HG03442 (cell line): ENCODE results near the gene NEIL3.

Source experiments
- ATAC-seq: cut with Tn5 transposase; IDR thresholded peaks from one replicate; pipeline ENCODE4 v1.9.1; 2021; ENCODE audit warnings: mild to moderate bottlenecking, moderate library complexity; ENCODE audit not compliant: unreplicated experiment

NEIL3 gene

DNA sequence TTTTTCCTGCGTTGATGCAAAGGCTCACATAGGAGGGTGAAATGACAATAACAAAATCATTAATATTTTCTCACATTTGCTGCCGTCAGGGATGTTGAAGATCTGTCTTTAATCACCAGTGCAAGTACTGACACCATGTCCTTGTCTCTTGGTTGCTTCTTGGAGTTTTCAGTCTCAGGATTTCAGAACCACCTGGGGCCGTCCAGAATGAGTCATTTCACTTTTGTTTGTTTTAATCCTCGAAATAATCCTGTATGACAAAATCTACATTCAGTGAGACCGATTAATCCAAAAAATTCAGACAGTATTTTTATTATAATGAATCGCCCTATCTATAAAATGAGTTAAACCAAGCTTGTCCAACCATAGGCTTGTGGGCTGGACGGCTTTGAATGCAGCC lies 47.2 kb downstream of the NEIL3 start:
- no peak for ATAC-seq

DNA sequence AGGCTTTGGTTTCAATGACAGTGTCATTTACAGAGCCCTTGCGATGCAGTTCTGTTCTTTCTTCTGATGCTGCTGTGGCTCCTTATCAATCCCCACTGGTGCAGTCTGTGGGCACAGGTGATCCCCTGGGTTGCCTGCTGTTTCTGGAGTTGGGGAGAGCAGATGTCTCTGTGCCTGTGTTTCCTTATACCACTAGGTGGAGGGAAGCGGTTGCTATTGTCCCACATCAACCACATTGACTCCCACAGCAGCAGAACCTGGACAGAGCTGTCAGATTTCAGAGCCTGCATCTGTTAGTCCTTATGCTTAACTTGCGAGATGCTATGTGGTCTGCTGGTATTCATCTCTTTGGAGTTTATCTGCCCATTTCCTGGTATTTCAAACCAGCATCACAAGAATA lies 57.7 kb downstream of the NEIL3 start:
- ATAC-seq, result peak; percentile 48

DNA sequence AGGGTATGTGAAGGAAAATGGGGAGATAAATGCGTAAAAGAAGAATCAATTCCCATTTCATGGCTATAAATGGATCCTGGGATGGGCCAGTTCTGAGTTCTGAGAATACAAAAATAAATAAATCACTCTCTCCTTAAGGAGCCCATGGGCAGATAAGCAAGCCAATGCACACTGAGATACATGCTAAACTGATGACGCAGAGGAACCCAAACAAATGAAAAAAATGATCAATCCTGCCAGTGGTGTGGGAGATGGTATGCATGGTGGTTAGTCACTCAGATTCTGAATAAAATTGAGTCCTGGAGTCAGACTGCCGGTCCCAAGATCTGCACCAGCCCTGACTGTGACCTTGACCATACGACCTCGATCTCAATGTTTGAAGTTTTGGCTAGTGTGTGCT lies 59.7 kb downstream of the NEIL3 start:
- ATAC-seq, result no peak

- no peak for ATAC-seq
Measured at GRCh38 chr4:177371461-177371860, 61.8 kb downstream of the NEIL3 start.

DNA sequence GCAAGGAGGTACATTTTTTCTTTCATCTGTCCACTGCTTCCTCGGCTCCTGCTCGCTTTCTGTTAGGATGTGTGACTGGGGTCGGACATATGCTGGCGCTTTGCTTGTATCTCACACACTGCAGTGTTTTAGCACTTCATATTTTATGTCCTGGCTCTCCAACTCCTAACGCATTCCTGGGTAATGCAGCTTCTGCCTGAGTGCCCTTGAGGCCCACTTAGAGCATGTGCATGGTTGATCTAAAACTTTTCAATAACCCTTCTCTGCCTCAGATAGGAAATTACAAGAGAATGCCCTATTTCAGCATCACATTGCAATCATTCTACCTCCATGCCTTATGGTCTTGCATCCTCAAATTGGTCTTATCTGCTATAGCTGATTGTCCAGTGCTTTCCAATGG lies 65.3 kb downstream of the NEIL3 start:
- ATAC-seq, result no peak

DNA sequence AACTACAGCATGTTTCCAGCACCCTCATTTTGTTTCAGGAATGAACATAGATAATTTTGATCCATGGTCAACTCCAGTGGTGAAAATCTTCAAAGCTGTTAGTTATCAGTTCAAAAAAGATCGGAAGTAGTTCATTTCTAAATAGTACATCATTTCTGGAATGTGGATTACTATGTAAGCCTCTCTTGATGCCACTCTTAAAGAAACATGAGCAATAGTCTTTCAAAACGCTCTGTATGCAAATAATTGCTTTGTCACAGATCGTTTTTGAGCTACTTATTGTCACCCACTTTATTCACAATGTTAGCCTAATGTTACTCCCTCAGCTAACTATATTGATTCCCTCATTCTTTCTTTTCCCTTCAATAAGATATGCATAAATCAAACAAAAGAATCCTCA lies 65.7 kb downstream of the NEIL3 start:
- no peak for ATAC-seq

DNA sequence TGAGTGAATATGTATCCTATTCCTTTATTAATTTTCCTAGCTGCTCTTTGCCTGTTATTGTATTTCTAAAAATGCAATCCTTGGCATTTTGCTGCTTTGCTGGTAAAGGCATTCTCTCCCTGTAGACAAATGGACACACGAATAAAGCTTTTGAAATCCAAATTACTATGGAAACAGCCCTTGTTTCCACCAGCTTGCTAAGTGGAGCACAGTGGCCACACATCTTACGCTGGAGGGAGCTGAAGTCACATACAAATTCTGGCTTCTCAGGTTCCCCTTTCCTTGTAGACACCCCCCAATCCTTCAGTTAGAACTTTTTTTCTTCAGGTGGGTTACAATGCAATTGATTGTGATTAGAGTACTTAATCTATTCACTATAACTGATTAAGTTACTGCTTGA lies 66.3 kb downstream of the NEIL3 start:
- no peak for ATAC-seq

DNA sequence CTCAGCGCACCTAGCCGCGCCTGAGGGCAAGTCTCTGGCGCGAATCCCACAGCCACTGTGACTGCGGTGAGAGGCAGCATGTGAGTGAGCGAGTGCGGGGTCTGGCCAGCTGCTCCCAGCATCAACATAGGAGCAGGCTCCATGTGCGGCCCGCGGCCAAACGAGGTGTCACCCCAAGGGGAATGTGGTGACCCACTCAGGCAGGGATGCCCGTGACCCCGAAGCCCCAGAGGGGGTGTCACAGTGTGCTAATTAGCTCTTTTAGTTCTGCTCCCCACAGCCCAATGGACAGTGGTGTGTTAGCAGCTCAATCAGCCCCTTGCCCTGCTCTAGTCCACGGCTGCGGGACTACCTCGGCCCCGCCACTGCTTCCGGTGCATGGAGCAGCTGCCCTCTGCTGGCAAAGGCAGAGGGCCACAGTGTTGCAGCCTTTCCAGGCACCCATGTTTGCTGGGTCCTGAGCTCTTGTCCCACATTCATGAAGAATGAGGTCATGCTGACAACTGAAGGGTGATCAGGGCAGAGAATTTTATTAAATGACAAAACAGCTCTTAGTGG lies 71.1 kb downstream of the NEIL3 start:
- peak; percentile 39 for ATAC-seq

DNA sequence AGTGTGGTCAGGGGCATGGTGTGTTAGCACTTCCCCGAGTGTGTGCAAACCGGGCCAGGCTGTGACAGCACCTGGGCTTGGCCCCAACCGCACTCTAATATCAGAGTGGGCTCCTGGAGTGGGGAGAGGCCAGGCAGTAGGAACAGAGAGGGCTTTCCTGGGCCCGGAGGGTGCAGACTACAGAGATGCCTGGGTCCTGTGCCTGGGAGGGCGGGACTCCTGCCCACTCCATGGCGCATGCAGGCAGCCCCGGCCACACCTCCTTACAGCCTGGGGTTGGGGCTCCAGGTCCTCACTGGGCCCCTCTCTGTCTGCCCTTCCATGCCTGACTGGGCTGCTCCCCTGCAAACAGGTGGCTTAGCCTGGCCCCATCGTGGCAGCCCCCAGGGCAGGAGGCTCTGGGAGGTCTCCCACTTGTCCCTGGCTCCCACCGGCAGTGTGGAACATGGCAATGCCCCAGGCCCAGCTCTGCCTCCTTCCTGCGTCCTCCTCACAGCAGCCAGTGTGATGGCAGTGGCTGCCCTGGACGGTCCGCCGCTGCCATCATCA lies 72.2 kb downstream of the NEIL3 start:
- ATAC-seq, result no peak

DNA sequence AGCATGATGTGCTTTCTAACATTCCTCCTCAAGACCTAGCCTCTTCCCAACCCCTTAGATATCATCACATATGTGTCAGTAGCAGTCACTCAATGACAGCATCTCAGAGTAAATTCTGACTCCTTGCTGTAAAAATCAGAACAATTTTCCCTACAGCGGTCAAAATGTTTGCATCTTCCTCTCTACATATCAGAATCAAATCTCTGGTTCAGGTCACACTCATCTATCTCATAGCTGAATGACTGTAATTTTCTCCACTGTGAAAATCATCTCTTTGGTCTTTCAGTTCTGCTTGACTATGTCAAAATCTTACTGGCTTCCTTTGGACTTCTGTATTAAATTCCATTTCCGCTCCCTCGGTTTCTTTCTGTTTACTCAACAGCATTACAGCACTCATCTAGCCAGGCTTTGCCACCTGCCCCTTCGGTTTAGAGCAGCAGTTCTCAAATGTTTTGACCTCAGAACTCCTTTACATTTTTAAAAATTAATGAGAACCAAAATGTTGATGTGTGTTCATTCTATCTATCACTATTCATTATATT lies 75.3 kb downstream of the NEIL3 start:
- no peak for ATAC-seq

GRCh38 chr4:177385576-177386277 lies 76.1 kb downstream of the NEIL3 start:
- ATAC-seq, result no peak

DNA sequence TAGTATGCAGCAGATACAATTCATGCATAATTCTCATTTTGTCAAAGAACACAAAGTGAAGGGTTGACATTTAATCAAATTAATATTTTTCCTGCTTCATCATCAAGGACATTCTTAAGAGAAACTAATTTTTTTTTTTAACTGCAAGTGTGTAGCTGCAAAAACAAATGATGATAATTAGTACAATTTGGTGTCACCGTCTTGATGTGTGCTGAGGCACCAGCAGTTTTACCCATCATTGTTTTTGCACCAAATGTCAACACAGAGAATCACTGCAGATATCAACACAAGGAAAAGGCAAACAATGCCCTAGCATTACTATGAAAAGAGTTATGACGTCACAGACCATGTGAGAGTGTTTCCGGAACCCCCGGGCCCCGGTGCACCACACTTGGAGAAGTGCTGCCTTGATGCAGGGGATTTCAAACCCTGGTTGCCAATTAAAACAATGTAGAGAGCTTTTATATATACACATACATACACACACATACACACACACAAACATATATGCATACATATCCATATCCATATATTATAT lies 76.7 kb downstream of the NEIL3 start:
- ATAC-seq, result no peak

GRCh38 chr4:177391287-177391686 lies 81.6 kb downstream of the NEIL3 start:
- ATAC-seq, result no peak

DNA sequence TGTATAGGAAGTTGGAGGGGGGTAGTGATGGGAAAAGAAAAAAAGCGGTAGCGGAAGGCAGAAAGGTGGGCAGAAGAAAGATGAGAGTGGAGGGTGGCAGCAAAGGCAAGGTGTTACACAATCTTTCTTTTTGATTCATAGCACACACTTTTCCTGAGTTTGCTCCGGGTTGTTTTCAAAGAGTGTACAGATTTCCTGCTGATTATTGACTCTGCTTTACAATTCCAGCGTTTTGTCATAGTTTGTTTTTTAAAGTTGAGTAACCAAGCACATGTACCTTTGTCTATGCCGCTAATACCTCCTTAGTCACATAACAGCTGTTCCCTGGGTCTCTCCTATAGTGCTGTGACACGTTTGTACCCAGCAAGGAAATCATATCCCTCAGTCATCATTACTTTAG lies 82.3 kb downstream of the NEIL3 start:
- no peak for ATAC-seq

DNA sequence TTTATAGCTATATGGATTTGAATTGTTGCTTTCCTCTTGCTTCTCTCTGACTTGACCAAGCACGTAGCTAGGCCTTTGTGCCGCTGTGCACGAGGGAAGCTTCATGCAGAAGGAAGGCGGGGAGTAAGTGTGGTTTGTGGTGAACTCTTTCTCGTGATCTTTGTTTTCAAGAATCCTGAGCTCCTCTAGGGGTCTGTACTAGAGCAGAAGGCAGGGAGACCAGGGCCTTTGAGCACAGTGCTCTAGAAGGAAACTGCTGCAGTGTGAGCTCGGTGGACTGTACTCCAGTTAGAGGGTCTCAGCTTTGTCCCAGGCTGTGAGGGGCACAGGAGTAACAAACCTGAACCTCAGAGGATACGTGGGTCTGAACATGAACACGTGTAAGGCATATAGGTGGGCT lies 83.6 kb downstream of the NEIL3 start:
- ATAC-seq, result peak; percentile 76

- ATAC-seq, result no peak
Measured at GRCh38 chr4:177396352-177396751, 86.7 kb downstream of the NEIL3 start.

GRCh38 chr4:177400030-177400429 lies 90.4 kb downstream of the NEIL3 start:
- no peak for ATAC-seq

GRCh38 chr4:177401658-177402273 lies 92.1 kb downstream of the NEIL3 start:
- no peak for ATAC-seq

GRCh38 chr4:177403746-177404145 lies 94.1 kb downstream of the NEIL3 start:
- ATAC-seq, result no peak

- no peak for ATAC-seq
Measured at GRCh38 chr4:177404342-177404741, 94.7 kb downstream of the NEIL3 start.

- ATAC-seq, result no peak
Measured at GRCh38 chr4:177404986-177405385, 95.3 kb downstream of the NEIL3 start.

GRCh38 chr4:177405508-177405907 lies 95.8 kb downstream of the NEIL3 start:
- no peak for ATAC-seq
